Posterior cingulate gyrus (tissue), 11 donors: ENCODE results near the gene IRX4.

ENCODE experiments used
- DNase-seq, 10 donors: peaks; one replicate each; pipeline versions ENCODE4 v3.0.0 to v3.0.0-alpha.2; 2020 to 2021; ENCODE audit warnings: mixed read lengths in 3 of 10
- intact Hi-C: fragments of 100-400 bp; cut with DNase I; formaldehyde crosslinking; loops from one replicate; pipeline ENCODE4 v1.15.1; 2023

The IRX4 gene

DNA sequence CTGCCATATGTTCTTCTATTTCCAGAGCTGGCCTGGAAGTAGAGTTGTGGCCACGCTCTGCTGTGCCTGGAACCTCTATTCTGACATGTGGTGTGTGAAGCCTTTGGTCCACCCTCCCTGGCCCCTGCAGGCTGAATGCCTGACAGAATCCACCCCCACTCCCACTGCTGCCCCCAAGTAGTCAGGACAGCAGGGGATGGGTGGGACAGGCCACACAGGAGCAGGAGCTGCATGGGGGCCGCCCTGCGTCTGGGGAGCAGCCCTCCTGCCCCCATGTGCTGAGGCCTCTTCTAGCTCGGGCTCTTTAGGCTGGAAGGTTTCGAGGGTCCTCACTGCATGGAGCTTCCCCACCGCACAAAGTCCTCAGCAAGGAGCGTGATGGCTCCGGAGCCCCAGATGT lies 32.6 kb upstream of the IRX4 start:
- peak in 1 of 10 donors; percentile 52 for DNase-seq
- intact Hi-C loops: no loop called here

DNA sequence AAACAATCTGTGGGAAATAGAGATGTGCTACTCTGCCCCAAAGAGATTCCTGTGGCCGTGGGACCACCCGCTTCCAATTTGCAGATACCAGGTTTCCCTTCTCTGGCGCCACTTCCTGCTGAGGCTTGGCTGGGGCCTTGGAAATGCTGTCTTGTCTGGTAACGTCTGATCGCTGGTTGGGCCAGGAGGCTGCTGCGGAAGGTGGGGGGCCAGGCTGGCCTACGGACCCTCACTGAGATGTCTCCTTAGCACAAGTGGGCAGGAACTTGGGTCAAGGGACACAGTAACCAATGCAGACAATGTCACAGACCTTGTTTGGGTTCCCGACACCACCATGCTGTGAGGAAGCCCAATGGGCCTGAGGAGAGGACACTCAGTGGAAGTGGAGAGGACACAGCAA lies 31.7 kb upstream of the IRX4 start:
- DNase-seq: peak in 1 of 10 donors; percentile 75
- intact Hi-C loops: no loop called here

DNA sequence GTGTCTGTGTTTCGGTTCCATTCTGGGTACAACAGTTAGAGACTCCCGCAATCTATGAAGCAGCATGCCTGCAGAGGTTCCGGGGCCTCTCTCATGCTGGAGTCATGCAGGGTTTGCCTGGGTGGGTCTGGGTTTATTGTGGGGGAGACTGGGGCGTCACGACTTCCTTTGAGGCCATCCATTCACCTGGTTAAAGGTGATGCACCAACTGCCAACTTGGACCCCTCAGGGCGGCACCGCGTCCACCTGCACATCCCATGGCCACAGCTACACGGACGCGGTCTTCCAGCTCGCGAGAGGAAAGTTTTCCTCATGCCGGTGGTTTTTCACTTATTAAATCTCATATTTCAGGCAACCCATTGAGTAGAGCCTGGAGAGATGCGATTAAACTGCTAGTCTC lies 30.9 kb upstream of the IRX4 start:
- DNase-seq: peak in 1 of 10 donors; percentile 58
- intact Hi-C loops: no loop called here

DNA sequence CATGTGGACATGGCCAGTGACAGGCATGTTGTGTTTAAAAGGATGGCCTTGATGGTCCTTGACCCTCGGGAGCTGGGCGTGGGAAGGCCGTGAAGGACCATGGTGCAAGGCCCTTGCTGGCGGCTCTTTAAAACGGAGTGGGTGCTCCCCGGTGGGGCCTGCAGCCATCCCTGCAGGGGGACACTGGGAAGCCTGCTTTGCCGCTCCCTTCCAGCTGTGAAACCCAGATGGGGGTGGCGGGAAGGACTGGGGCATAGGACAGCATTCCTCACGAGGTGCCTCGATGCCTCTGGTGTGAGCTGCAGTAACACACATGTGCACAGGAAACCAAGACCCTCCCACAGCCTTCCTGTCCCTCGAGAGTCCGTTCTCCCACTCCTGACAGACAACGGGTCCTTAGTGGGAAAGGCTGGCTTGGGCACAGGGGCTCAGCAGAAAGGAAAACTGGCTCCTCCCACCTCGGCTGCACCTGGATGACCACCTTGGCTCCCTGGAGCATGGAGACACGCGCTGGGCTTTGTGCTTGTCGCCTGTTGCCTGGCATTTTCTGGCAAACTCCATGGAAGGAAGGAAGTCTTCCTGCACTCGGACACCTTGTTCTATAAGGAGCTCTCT lies 30.3 kb upstream of the IRX4 start:
- intact Hi-C loops: no loop called here
- peak in 1 of 10 donors; percentile 57 for DNase-seq

DNA sequence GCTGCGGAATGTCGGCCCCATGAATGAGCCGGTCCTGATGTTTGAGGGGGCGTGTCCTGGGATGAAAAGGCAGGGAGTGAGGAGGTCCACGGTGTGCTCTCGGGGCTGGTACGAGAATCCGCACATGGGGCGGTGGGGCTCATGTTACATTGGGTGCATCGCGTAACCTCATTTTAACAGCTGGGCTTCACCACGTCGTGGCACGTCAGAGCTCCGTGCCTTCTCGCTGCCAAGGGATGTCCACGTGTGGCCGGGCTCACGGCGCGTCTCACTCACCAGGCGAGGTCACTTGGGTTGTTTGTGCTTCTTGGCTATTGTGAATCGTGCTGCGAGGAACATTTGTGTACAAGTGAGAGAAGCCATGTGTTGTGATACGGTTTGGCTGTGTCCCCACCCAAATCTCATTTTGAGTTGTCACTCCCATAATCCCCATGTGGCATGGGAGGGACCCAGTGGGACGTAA lies 29.1 kb upstream of the IRX4 start:
- DNase-seq: peak in 1 of 10 donors; percentile 80
- intact Hi-C loops: no loop called here

DNA sequence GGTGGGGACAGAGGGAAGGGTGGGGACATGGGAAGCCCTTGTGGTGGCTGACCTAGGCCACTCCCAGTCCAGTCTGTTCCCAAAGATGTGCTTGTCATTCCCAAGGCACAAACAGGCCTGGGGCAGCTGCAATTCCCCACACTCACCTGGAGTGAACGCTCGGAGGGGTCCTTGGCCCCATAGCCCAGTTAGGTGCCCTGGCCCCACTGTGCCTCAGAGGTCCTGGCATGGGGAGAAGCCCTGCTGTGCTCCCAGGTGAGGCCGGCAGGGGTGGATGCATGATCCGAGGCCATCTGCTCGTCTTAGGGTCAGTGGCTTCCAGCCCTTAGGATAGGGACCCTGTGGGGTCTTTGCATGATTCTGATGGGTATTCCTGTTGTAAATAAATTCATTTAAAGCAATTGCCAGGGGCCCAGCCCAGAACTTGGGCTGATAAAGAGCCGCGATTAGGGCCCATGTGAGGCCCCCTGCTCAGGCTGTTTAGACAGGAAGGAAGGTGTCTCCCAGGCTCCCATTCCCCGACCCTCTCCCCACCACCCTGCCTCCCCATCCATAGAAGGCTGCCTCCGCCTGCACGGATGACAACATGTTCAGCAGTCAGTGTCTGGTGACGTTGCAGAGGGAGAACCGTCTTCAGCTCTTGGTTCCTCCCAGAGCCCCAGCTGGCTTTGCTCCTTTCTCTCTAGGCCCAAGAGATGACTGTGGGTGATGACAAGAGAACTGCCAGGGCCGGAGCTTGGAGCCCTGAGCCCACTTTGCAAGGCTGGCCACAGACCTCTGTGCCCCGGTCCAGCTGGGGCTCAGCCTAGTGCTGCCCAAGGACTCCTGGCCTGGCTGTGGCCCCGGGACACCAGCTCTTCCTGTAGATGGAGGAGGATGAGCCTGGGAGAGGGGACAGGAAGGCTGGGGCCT lies 28.4 kb upstream of the IRX4 start:
- peak in 1 of 10 donors; percentile 78 for DNase-seq
- intact Hi-C loops: no loop called here

DNA sequence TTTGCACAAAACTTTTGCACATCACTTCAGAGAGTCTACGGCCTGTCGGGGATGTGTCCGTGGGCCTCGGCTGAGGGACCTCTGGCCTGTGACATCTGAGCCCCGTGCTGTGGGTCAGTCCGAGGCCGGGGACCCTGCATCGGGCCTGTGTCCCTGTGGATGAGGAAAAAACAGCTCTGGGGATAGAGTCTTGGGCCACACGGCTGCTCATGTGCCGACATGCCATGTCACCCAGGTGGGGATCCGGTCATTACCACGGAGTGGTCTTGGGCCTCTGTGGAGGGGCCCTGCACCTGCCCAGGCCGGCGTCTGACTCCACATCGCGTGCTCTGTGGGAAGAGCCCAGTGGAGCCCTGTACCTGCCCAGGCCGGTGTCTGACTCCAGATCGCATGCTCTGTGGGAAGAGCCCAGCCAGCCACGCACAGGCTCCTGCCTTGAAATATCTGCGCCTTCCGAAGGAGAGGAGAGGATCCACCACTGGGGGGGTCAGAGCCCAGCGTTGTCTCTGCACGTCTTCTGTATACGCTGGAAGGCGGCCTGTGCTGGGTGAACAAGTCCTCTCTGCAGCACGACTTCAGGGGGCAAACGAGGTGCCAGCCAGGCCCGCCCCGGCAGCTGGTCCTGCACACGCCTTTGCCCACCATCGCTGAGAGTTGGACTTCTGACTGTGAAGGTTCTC lies 27.5 kb upstream of the IRX4 start:
- intact Hi-C loops: no loop called here
- DNase-seq: peak in 2 of 10 donors; percentile 52 to 76

DNA sequence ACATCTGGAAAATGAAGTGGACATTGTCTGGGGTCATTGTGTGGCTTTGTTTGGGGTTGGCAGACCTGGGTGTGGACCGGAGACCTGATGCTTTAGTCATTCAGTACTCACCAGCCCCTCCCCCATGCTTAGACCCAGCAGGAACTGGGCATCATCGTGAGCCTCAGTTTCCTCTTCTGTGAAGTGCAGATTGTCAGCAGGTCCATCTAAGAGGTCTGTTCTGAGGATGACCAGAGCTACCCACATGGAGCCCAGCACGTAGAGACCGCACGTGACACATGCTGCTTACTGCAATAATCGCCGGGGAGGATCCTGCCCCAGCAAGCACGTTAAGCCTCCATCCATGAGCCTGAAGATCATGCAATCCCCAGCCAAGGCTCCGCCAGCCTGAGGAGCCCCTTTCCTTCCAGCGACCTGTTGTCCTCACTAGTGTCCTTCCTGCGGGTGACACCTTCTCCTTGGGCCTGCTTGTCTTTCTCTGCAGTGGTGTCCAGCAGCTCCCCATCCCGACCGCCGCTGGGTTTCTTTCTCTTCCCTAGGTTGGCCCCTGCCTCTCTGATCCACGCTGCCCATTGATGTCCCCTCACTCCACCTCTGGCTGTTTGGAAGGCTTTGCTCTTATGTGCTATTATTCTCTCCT lies 26.7 kb upstream of the IRX4 start:
- peak in 2 of 10 donors; percentile 49 to 69 for DNase-seq
- intact Hi-C loops: no loop called here

DNA sequence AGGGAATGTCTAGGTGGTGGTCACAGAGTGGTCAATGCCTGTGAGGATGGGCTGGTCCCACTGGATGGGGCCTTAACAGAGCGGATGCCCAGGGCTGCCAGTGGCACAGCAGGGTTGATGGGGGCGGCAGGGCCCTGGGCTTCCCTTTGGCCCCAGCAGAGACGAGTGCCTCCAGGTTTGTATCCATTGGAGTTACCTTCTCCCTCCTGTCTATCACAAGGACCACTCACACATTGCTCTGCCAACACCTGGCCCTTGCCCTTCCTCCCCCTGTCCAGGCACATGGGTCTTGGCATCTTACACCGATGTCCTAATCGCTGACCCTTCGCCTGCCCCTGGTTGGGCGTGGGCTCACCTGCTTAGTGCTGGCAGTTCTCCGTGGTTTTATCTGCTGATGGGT lies 26.2 kb upstream of the IRX4 start:
- intact Hi-C loops: no loop called here
- peak in 1 of 10 donors; percentile 55 for DNase-seq

DNA sequence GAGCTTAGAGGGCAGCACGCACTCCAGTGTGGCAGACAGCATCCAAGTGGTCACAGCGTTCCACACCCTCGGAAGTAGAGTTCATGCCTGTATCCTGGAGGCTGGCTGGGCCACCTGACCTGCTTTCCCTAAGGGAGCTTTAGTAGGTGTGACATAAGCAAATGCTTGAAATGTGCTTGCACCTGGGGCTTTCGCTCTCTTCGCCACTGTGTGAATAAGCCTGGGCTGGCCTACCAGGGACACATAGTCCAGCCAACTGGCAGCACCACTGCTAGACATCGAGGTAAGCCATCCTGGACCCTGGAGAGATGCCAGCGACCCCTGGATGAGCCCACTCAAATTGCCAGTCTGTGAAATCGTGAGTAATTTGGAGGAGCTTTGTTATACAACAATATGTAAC lies 24.9 kb upstream of the IRX4 start:
- peak in 1 of 10 donors; percentile 51 for DNase-seq

DNA sequence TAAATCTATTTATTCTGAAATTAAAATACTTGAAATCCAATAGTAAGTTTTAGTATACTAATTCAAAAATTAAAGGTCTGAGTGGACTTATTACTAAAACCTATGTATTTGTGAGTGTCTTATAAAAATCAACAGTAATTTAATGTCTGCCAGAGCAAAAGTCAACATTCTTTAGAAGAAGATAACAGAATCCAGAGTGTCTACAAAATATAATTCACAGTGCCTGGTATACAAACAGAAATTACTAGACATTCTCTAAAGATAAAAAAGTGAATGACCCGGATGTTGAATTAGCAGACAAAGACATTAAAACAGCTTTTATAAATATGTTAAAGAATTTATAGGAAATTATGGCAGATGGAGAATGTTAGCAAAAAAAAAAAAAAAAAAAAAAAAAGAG lies 22.4 kb upstream of the IRX4 start:
- intact Hi-C loops: no loop called here
- no peak for DNase-seq

More for the DNA sequence above, 24.9 kb upstream of the IRX4 start:
- intact Hi-C loops: no loop called here

DNA sequence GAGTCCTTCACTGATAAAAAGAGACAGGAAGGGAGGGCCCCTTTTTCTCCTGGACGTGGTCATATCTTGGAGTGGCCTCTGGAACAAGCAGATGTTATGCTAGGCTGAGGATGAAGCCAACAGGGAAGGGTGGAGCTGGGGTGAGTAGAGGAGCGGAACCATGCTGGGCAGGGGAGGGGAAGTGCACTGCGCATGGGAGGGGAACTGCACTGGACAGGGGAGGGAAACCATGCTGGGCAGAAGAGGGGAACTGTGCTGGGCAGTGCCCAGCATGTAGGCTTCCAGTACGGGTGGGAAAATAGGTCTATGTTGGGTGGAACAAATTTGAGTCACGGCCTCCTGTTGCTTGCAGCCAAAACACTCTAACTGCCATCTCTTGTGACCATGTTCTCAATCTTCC lies 19.3 kb upstream of the IRX4 start:
- intact Hi-C loops: no loop called here
- DNase-seq: peak in 2 of 10 donors; percentile 7 to 46

DNA sequence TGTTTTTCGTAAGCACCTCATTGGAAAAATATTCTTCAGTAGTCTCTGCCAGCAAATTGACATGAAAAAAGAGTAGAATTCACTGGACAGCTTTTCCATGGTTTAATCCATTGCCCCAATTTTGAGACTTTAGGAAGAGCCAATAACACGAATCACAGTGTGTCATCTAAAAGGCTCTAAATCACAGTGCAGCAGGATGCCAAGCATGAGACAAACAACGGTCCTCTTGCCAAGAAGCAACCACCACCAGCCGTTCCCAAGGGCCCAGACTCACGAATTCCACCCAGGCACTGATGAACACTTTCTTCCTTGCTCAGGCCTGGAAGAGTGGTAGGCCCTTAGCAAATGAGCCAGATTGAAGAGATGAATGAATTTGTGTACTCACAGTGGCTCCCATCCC lies 18.3 kb upstream of the IRX4 start:
- peak in 2 of 10 donors; percentile 3 to 5 for DNase-seq
- intact Hi-C loops: no loop called here

DNA sequence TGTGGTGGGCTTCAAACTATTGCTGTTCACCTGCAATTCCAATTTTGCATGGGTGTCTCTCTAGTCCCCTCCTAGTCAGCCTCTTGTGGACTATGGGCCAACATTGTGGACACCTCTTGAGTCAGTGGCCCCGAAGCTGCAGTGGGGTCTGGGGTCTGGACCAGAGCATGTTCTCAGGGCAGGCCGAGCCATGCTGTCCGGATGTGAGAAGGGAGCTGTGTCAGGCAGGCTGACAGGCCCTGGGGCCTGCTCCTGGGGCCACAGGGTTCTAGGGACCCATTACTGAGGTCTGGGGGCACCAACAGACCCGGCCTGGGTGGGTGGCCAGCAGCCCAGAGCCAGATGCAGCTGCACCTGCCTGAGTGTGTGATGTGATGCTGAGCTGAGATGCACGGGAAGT lies 16.5 kb upstream of the IRX4 start:
- intact Hi-C loops: no loop called here
- DNase-seq: peak in 4 of 10 donors; percentile 12 to 78 (median 36)

DNA sequence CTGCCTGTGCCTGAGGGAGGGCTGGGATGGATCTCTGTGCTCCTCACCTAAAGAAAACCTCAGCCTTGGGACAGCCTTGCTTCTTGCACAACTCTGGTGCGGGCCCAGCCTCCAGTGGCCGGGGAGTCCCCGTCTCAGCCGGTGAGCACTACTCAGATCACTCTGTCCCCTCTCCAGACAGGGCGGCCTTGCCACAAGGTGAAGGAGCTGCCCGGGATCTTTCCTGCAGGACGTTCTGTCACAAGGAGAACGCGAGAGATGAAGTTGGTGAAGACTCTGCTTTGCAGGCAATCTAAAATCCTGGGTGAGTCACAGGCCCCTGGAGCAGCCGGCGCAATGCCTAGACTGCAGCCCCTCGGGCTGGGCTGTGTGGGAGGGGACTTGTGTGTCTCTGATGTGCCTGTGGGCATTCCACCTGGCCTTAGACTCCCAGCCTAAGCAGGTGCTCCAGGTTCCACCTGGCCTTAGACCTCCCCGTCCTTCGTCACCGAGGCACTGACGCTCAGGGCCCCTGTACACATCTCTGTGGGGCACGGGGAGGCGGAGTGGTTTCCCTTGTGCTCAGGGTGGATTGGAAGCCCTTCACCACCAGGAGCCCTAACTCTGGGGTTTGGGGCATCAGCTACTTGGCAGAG lies 15.2 kb upstream of the IRX4 start:
- intact Hi-C loops: no loop called here
- DNase-seq: peak in 4 of 10 donors; percentile 19 to 74 (median 61)

DNA sequence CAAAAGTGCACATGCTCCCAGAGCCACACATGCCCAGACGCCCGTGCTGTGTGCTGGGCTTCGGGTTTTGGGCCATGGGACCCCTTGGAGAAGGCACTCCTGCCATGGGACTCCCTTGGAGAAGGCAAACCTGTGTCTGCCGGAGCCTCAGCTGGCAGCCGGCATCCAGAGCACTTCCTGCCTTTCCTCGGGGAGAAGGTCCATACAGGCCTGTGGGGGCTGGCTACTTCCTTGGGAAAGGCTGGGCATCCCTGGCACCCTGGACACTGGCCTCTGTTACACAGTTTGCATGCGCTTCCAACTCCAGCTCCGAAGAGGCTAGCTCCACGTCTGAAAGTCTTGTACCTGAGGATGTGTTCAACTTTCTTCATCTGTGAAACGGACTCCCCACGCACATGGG lies 14.7 kb upstream of the IRX4 start:
- intact Hi-C loops: no loop called here

DNA sequence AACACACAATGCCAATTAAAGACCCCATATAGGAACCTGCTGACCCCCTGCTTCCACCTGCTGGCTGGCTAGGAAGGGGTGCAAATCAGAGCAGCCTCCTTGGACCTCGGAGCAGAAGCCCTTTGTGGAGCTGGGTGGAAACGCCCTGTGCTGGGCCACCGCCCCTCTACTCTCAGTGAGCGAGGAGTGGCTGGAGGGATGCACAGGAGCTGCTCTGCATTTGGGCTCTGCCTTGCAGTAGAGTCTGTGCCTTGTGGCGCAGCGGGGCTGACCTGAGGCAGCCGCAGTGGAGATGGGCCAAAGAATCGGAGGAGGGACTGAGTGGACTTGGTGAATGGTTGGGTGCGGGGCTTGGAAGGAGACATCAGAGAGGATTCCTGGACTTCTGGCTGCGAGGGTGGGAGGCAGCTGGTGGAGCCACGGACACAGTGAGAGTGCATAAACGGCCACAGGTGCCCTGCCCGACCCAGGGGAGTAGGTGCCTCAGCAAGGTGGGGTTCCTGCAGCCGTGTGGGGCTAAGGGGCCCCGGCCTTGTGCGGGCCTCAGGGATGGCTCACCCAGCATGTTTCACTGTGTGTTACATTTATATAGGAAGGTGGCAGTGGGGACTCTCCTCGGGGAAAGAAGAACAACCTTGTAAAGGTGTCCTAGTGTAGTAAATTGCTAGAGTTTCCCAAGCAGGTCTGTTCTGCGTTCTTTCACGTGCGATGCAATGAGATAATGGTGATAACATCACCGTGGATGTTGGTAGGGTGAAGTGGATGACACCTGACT lies 14.1 kb upstream of the IRX4 start:
- intact Hi-C loops: no loop called here
- peak in 4 of 10 donors; percentile 19 to 73 (median 48) for DNase-seq

More for the DNA sequence above, 14.7 kb upstream of the IRX4 start:
- peak in 3 of 10 donors; percentile 7 to 72 (median 72) for DNase-seq

DNA sequence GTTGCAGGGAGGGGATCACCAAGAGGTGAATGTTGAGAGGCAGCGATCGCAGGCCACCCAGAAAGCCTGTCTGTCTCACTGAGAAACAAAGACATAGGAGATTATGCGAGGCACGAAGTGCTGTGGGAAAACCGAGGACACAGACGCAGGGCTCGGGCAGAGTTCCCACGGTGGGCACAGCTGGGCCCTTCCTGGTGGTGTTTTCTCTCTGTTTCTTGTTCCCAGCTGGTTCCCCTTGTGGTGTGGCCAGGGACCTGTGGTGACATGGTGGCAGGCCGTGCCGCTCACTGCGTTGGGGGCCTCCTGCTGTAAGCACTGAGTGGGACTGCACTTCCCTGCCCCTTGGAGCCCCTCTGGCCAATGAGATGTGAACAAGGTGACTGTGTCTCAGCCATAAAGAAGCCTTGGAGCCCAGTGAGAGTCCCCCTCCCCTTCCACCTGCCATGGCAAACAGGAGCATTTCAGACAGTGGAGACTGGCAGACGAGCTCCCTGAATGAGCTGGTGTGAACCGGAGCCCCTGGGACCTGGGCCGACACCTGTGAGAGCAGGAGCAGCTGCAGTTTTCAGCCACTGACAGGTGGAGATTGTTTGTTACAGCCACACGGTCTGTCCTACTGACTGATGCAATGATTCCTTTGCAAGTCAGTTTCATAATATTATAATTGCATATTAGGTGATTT lies 13.2 kb upstream of the IRX4 start:
- peak in 4 of 10 donors; percentile 13 to 78 (median 60) for DNase-seq
- intact Hi-C loops: no loop called here

DNA sequence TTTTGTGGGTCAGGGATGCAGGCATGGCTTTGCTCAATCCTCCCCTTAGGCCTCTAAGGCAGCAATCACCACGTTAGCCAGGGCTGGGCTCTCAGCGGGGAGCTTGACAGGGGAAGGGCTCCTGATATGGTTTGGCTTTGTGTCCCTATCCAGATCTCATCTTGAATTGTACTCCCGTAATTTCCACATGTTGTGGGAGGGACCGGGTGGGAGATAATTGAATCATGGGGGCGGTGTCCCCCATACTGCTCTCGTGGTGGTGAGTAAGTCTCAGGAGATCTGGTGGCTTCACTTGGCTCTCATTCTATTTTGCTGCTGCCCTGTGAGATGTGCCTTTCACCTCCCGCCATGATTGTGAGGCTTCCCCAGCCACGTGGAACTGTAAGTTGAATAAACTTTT lies 11.5 kb upstream of the IRX4 start:
- intact Hi-C loops: no loop called here
- peak in 2 of 10 donors; percentile 22 to 44 for DNase-seq
